GM12874 (cell line): Measurements from ENCODE around the gene ZNF614.

ENCODE experiments used
- CTCF ChIP-seq: IDR thresholded peaks from 2 replicates; pipeline ENCODE4 v1.5.1; 2011; ENCODE audit warnings: low read depth, mild to moderate bottlenecking, control low read depth, low read length, moderate library complexity; ENCODE audit not compliant: insufficient read depth

ZNF614 gene

GRCh38 chr19:51994048-51994644, 34.0 kb downstream of the ZNF614 start:
- TF ChIP-seq CTCF = no peak

GRCh38 chr19:51993422-51993821, 34.8 kb downstream of the ZNF614 start:
- TF ChIP-seq CTCF = no peak

GRCh38 chr19:51986309-51987291, 41.6 kb downstream of the ZNF614 start, which contains the start of gene ZNF350:
TSS of gene ZNF350 (minus strand) at chr19:51986840. CDS start at chr19:51974360, 12,480 bp downstream.
- no peak for TF ChIP-seq CTCF

GRCh38 chr19:51983361-51983760, 44.8 kb downstream of the ZNF614 start:
- no peak for TF ChIP-seq CTCF

GRCh38 chr19:51980116-51980736, 48.0 kb downstream of the ZNF614 start:
- no peak for TF ChIP-seq CTCF

- TF ChIP-seq CTCF = no peak
Measured at GRCh38 chr19:51978882-51979281, 49.3 kb downstream of the ZNF614 start.

GRCh38 chr19:51977346-51977745, 50.8 kb downstream of the ZNF614 start:
- TF ChIP-seq CTCF = no peak
